HL-60 (cell line): ENCODE data around the gene C22orf31.

ENCODE experiments used
- POLR2AphosphoS5 ChIP-seq: IDR thresholded peaks from 2 replicates; pipeline ENCODE4 v1.6.1; 2012; ENCODE audit warnings: low read depth
- TF ChIP-seq, protein P1 (sequence below): IDR thresholded peaks from one replicate; pipeline ENCODE4 v1.5.1; 2011; ENCODE audit warnings: low read length, control low read depth, inconsistent platforms; ENCODE audit not compliant: insufficient read depth

DNA sequence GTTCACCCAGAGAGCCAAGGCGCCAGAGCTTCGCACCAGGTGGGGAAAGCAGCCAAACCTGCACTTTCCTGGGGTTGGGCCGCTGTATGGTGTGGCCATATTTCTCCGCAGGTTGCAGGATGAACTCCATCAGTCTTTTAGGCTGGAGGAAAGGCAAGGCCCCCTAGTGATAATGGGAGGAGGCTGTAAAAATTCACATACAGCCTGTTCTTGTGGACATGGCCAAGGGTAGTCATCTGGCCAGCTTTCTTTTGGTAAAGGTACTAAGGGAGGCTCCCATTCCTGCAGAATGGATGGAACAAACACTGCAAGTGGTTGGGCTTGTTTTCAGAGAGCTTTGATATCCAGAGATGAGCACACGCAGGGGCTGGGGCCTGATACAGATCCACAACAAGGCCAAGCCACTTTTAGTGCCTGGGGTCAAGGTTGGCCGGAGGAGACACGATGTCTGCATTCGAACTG is 29.6 kb downstream of the C22orf31 start:
- TF ChIP-seq, protein P1, sequence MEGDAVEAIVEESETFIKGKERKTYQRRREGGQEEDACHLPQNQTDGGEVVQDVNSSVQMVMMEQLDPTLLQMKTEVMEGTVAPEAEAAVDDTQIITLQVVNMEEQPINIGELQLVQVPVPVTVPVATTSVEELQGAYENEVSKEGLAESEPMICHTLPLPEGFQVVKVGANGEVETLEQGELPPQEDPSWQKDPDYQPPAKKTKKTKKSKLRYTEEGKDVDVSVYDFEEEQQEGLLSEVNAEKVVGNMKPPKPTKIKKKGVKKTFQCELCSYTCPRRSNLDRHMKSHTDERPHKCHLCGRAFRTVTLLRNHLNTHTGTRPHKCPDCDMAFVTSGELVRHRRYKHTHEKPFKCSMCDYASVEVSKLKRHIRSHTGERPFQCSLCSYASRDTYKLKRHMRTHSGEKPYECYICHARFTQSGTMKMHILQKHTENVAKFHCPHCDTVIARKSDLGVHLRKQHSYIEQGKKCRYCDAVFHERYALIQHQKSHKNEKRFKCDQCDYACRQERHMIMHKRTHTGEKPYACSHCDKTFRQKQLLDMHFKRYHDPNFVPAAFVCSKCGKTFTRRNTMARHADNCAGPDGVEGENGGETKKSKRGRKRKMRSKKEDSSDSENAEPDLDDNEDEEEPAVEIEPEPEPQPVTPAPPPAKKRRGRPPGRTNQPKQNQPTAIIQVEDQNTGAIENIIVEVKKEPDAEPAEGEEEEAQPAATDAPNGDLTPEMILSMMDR = no peak
- no peak for TF ChIP-seq POLR2AphosphoS5
